ENCODE measurements around the gene CRYZL1. TPM values are rescaled to one million over a fixed set of nuclear protein-coding genes. Genes with fewer than 3 reads are reported as not detected.

The CRYZL1 gene
- total and polyA plus RNA-seq, 2 donors (not counting 1 experiment from before 2014, with no cell fraction given), result 30.6 to 60.6 TPM

DNA sequence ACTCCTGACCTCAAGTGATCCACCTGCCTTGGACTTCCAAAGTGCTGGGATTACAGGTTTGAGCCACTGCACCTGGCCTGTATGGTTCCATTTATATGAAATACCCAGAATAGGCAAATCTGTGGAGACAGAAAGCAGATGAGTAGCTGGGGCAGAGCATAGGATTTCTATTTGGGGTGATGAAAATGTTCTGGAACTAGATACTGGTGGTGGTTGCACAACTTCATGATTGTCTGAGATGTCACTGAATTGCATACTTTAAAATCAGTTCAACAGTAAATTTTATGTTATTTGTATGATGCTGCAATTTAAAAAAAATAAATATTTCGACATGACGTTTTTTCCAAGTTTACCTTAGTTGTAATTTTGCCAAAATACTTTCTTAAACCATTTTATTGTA, 24.6 kb upstream of the CRYZL1 start:
- TF ChIP-seq, protein P1, sequence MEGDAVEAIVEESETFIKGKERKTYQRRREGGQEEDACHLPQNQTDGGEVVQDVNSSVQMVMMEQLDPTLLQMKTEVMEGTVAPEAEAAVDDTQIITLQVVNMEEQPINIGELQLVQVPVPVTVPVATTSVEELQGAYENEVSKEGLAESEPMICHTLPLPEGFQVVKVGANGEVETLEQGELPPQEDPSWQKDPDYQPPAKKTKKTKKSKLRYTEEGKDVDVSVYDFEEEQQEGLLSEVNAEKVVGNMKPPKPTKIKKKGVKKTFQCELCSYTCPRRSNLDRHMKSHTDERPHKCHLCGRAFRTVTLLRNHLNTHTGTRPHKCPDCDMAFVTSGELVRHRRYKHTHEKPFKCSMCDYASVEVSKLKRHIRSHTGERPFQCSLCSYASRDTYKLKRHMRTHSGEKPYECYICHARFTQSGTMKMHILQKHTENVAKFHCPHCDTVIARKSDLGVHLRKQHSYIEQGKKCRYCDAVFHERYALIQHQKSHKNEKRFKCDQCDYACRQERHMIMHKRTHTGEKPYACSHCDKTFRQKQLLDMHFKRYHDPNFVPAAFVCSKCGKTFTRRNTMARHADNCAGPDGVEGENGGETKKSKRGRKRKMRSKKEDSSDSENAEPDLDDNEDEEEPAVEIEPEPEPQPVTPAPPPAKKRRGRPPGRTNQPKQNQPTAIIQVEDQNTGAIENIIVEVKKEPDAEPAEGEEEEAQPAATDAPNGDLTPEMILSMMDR (IDR thresholded peaks at IDR 0.05), result no peak
- TF ChIP-seq EZH2 (IDR thresholded peaks at IDR 0.05; ENCODE audit: borderline replicate concordance, insufficient read depth, low read depth, low read length, poor library complexity, severe bottlenecking), result no peak
- Histone ChIP-seq H3K9me3 (ENCODE audit: control extremely low read depth in 1 of 3, control insufficient read depth in 2 of 3, insufficient read depth in 1 of 3, low read length in 2 of 3) (no peaks in the 10 kb centered on the region), H3K4me2 (replicated peaks; ENCODE audit: low read depth, low read length, poor library complexity, severe bottlenecking) (no peak overlapping the region), H3K27me3 (replicated peaks in 1 of 4; ENCODE audit: control extremely low read depth in 1 of 4, control insufficient read depth in 3 of 4, insufficient read depth in 4 of 4, low read length in 3 of 4) (no peaks in the 10 kb centered on the region), H4K20me1 (ENCODE audit: control insufficient read depth, insufficient read depth, low read length, poor library complexity, severe bottlenecking) (no peaks in the 10 kb centered on the region), H3K27ac (ENCODE audit: low read length in 2 of 2) (no peak overlapping the region), H3K4me3 (ENCODE audit: control extremely low read depth in 1 of 5, extremely low read depth in 1 of 5, insufficient read depth in 1 of 5, low read depth in 2 of 5, low read length in 4 of 5) (no peak overlapping the region), H3K4me1 (ENCODE audit: control insufficient read depth in 2 of 2, insufficient read depth in 2 of 2, low read length in 2 of 2) (no peaks in the 10 kb centered on the region), H3K79me2 (ENCODE audit: control insufficient read depth, insufficient read depth, low read length) (no peaks in the 10 kb centered on the region), H3K36me3 (replicated peaks in 1 of 2; ENCODE audit: control extremely low read depth in 1 of 2, control insufficient read depth in 1 of 2, extremely low read depth in 1 of 2, insufficient read depth in 2 of 2, low read length in 1 of 2) (no peaks in the 10 kb centered on the region), H3K9ac (ENCODE audit: low read length) (no peak overlapping the region), H2AFZ (ENCODE audit: insufficient read depth, low read depth, low read length, poor library complexity, severe bottlenecking) (no peak overlapping the region)
- ChIA-PET POLR2A (no interaction called here), CTCF (interaction anchor here (1.1 kb wide), 1 partner anchor 12 kb away, joined by 3 read pairs; no protein-coding TSS in a partner anchor)
- no peaks in the 10 kb centered on the region for H3K9me3 Mint-ChIP-seq (ENCODE audit: insufficient read depth)
- WGBS (ENCODE audit: insufficient coverage), result no CpG with 5 or more reads among the region's 2 CpGs
- no peak overlapping the region for H3K27ac Mint-ChIP-seq
- no peak overlapping the region for H3K4me3 Mint-ChIP-seq
- intact Hi-C loops (cut with micrococcal nuclease), result no loop called here
- DNase-seq, result no peak
- ATAC-seq (ENCODE audit: low read depth), result no peak
- no peaks in the 10 kb centered on the region for H3K4me1 Mint-ChIP-seq
- peaks cover 14% of the 10 kb centered on the region for H3K27me3 Mint-ChIP-seq

DNA sequence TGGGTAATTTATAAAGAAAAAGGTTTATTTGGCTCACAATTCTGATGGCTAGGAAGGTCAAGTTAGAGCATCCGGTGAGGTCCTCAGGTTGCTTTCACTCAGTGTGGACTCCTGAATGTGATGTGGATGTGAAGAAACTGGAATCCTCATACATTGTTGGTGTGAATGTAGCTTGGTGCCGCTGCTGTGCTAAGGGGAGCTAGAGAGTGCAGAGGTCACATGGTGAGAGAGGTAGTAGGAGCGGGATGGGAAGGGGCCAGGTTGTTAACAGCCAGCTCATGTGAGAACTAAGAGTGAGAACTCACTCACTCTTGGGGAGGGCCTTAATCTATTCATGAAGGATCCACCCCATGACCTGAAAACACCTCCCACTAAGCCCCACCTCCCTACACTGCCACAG, 22.6 kb upstream of the CRYZL1 start:
- ChIA-PET CTCF (no interaction called here), POLR2A (no interaction called here)
- Histone ChIP-seq H2AFZ (ENCODE audit: insufficient read depth, low read depth, low read length, poor library complexity, severe bottlenecking) (no peak overlapping the region), H3K79me2 (ENCODE audit: control insufficient read depth, insufficient read depth, low read length) (no peaks in the 10 kb centered on the region), H3K4me3 (ENCODE audit: control extremely low read depth in 1 of 5, extremely low read depth in 1 of 5, insufficient read depth in 1 of 5, low read depth in 2 of 5, low read length in 4 of 5) (no peak overlapping the region), H3K9me3 (ENCODE audit: control extremely low read depth in 1 of 3, control insufficient read depth in 2 of 3, insufficient read depth in 1 of 3, low read length in 2 of 3) (no peaks in the 10 kb centered on the region), H3K9ac (ENCODE audit: low read length) (no peak overlapping the region), H3K27me3 (replicated peaks in 1 of 4; ENCODE audit: control extremely low read depth in 1 of 4, control insufficient read depth in 3 of 4, insufficient read depth in 4 of 4, low read length in 3 of 4) (no peaks in the 10 kb centered on the region), H3K4me2 (replicated peaks; ENCODE audit: low read depth, low read length, poor library complexity, severe bottlenecking) (no peak overlapping the region), H4K20me1 (ENCODE audit: control insufficient read depth, insufficient read depth, low read length, poor library complexity, severe bottlenecking) (no peaks in the 10 kb centered on the region), H3K36me3 (replicated peaks in 1 of 2; ENCODE audit: control extremely low read depth in 1 of 2, control insufficient read depth in 1 of 2, extremely low read depth in 1 of 2, insufficient read depth in 2 of 2, low read length in 1 of 2) (no peaks in the 10 kb centered on the region), H3K27ac (ENCODE audit: low read length in 2 of 2) (no peak overlapping the region), H3K4me1 (ENCODE audit: control insufficient read depth in 2 of 2, insufficient read depth in 2 of 2, low read length in 2 of 2) (no peaks in the 10 kb centered on the region)
- H3K4me3 Mint-ChIP-seq, result no peak overlapping the region
- 96% methylated on average over 2 of the region's 3 CpGs for WGBS (ENCODE audit: insufficient coverage)
- TF ChIP-seq, protein P1 (IDR thresholded peaks at IDR 0.05), result no peak
- no peak for TF ChIP-seq EZH2 (IDR thresholded peaks at IDR 0.05; ENCODE audit: borderline replicate concordance, insufficient read depth, low read depth, low read length, poor library complexity, severe bottlenecking)
- no peaks in the 10 kb centered on the region for H3K4me1 Mint-ChIP-seq
- no peak overlapping the region for H3K27ac Mint-ChIP-seq
- no peaks in the 10 kb centered on the region for H3K9me3 Mint-ChIP-seq (ENCODE audit: insufficient read depth)
- DNase-seq (no peak), ATAC-seq (ENCODE audit: low read depth) (no peak)
- intact Hi-C loops (cut with micrococcal nuclease), result no loop called here
- peaks cover 22% of the 10 kb centered on the region for H3K27me3 Mint-ChIP-seq

Measured in B cell (primary cell).